ENCODE results near the gene ANKS3.

- TF ChIP-seq CTCF (conservative IDR thresholded peaks at IDR 0.05 in 1 of 2, IDR thresholded peaks at IDR 0.05 in 1 of 2; ENCODE audit: extremely low read depth in 1 of 2, insufficient read depth in 1 of 2, low read depth in 1 of 2, low read length in 2 of 2) (no peak), EZH2 (IDR thresholded peaks at IDR 0.05; ENCODE audit: borderline replicate concordance, low read length) (no peak)
Measured at GRCh38 chr16:4709481-4709880, 24.6 kb downstream of the ANKS3 start.

All from mammary epithelial cell (primary cell).